KMS-11 (cell line): Measurements from ENCODE around the gene RPUSD4.

ENCODE experiments used
- H2AFZ ChIP-seq: fragments of 200-600 bp; sonication (generic); 2 replicates; pipeline ENCODE4 v1.6.1; 2016; ENCODE audit warnings: antibody characterized with exemption, mixed run types, low read depth
- H3K27ac ChIP-seq: fragments of 200-600 bp; sonication (generic); 2 replicates; pipeline ENCODE4 v1.6.1; 2016; ENCODE audit warnings: mild to moderate bottlenecking, mixed run types
- H3K27me3 ChIP-seq: fragments of 200-600 bp; sonication (generic); 2 replicates; pipeline ENCODE4 v1.6.1; 2017; ENCODE audit warnings: mild to moderate bottlenecking, low read depth, mixed run types, moderate library complexity; ENCODE audit not compliant: insufficient read depth
- H3K36me3 ChIP-seq: fragments of 200-600 bp; sonication (generic); 2 replicates; pipeline ENCODE4 v1.6.1; 2017; ENCODE audit warnings: mild to moderate bottlenecking, mixed run types; ENCODE audit not compliant: insufficient read depth
- H3K4me1 ChIP-seq: fragments of 200-600 bp; sonication (generic); 2 replicates; pipeline ENCODE4 v1.6.1; 2016; ENCODE audit warnings: mild to moderate bottlenecking, low read depth, mixed run types; ENCODE audit not compliant: poor library complexity, severe bottlenecking
- H3K4me2 ChIP-seq: fragments of 200-600 bp; sonication (generic); 2 replicates; pipeline ENCODE4 v1.7.0; 2016; ENCODE audit warnings: mild to moderate bottlenecking, mixed run types
- H3K4me3 ChIP-seq: fragments of 200-600 bp; sonication (generic); IDR thresholded peaks from 2 replicates; pipeline ENCODE4 v1.6.1; 2017; ENCODE audit warnings: low read depth, low read length, mixed read lengths; ENCODE audit not compliant: insufficient read depth
- H3K79me2 ChIP-seq: fragments of 200-600 bp; sonication (generic); 2 replicates; pipeline ENCODE4 v1.6.1; 2016; ENCODE audit warnings: low read depth, mixed run types; ENCODE audit not compliant: insufficient read depth
- H3K9ac ChIP-seq: fragments of 200-600 bp; sonication (generic); 2 replicates; pipeline ENCODE4 v1.6.1; 2016; ENCODE audit warnings: mild to moderate bottlenecking, mixed run types
- H4K20me1 ChIP-seq: fragments of 200-600 bp; sonication (generic); 2 replicates; pipeline ENCODE4 v1.6.1; 2016; ENCODE audit warnings: mild to moderate bottlenecking, mixed run types; ENCODE audit not compliant: insufficient read depth
- CTCF ChIP-seq: fragments of 200-600 bp; sonication (generic); conservative IDR thresholded peaks from 2 replicates; pipeline ENCODE4 v1.6.1; 2017; ENCODE audit warnings: low read depth, mild to moderate bottlenecking, antibody characterized with exemption, low read length, moderate library complexity, mixed read lengths

Gene RPUSD4

GRCh38 chr11:126167488-126167887 lies 44.0 kb downstream of the RPUSD4 start:
- no peaks in the 10 kb centered on the region for H3K36me3 ChIP-seq
- H3K27me3 ChIP-seq = no peaks in the 10 kb centered on the region
- H3K4me3 ChIP-seq = no peak overlapping the region
- no peak for TF ChIP-seq CTCF
- no peak overlapping the region for H3K4me2 ChIP-seq
- no peak overlapping the region for H3K9ac ChIP-seq
- H3K79me2 ChIP-seq = no peaks in the 10 kb centered on the region
- no peak overlapping the region for H3K27ac ChIP-seq
- no peaks in the 10 kb centered on the region for H4K20me1 ChIP-seq
- peaks cover 3% of the 10 kb centered on the region for H3K4me1 ChIP-seq
- H2AFZ ChIP-seq = no peak overlapping the region

GRCh38 chr11:126166413-126166812 lies 45.0 kb downstream of the RPUSD4 start:
- H3K36me3 ChIP-seq = no peaks in the 10 kb centered on the region
- H3K4me3 ChIP-seq = no peak overlapping the region
- H3K4me1 ChIP-seq = no peaks in the 10 kb centered on the region
- no peaks in the 10 kb centered on the region for H3K27me3 ChIP-seq
- no peaks in the 10 kb centered on the region for H4K20me1 ChIP-seq
- no peak overlapping the region for H3K9ac ChIP-seq
- H2AFZ ChIP-seq = no peak overlapping the region
- H3K79me2 ChIP-seq = no peaks in the 10 kb centered on the region
- no peak overlapping the region for H3K27ac ChIP-seq
- no peak for TF ChIP-seq CTCF
- H3K4me2 ChIP-seq = no peak overlapping the region

GRCh38 chr11:126165757-126166156 lies 45.7 kb downstream of the RPUSD4 start:
- H4K20me1 ChIP-seq = no peaks in the 10 kb centered on the region
- no peak overlapping the region for H2AFZ ChIP-seq
- no peak overlapping the region for H3K4me3 ChIP-seq
- H3K27me3 ChIP-seq = no peaks in the 10 kb centered on the region
- H3K4me2 ChIP-seq = no peak overlapping the region
- H3K79me2 ChIP-seq = no peaks in the 10 kb centered on the region
- no peaks in the 10 kb centered on the region for H3K4me1 ChIP-seq
- TF ChIP-seq CTCF = no peak
- H3K27ac ChIP-seq = no peak overlapping the region
- H3K36me3 ChIP-seq = no peaks in the 10 kb centered on the region
- H3K9ac ChIP-seq = no peak overlapping the region

- H3K27me3 ChIP-seq = no peaks in the 10 kb centered on the region
- H3K4me1 ChIP-seq = no peaks in the 10 kb centered on the region
- no peak overlapping the region for H3K27ac ChIP-seq
- H3K9ac ChIP-seq = no peak overlapping the region
- H4K20me1 ChIP-seq = no peaks in the 10 kb centered on the region
- H3K79me2 ChIP-seq = no peaks in the 10 kb centered on the region
- no peaks in the 10 kb centered on the region for H3K36me3 ChIP-seq
- no peak overlapping the region for H2AFZ ChIP-seq
- no peak overlapping the region for H3K4me3 ChIP-seq
- TF ChIP-seq CTCF = no peak
- no peak overlapping the region for H3K4me2 ChIP-seq
Measured at GRCh38 chr11:126165311-126165720, 46.1 kb downstream of the RPUSD4 start.
